ENCODE measurements around the gene FGF1. TPM values are rescaled to one million over a fixed set of nuclear protein-coding genes. Genes with fewer than 3 reads are reported as not detected.

The FGF1 gene
- total RNA-seq, 1 donor from 2014 or later: 0.07 TPM

DNA sequence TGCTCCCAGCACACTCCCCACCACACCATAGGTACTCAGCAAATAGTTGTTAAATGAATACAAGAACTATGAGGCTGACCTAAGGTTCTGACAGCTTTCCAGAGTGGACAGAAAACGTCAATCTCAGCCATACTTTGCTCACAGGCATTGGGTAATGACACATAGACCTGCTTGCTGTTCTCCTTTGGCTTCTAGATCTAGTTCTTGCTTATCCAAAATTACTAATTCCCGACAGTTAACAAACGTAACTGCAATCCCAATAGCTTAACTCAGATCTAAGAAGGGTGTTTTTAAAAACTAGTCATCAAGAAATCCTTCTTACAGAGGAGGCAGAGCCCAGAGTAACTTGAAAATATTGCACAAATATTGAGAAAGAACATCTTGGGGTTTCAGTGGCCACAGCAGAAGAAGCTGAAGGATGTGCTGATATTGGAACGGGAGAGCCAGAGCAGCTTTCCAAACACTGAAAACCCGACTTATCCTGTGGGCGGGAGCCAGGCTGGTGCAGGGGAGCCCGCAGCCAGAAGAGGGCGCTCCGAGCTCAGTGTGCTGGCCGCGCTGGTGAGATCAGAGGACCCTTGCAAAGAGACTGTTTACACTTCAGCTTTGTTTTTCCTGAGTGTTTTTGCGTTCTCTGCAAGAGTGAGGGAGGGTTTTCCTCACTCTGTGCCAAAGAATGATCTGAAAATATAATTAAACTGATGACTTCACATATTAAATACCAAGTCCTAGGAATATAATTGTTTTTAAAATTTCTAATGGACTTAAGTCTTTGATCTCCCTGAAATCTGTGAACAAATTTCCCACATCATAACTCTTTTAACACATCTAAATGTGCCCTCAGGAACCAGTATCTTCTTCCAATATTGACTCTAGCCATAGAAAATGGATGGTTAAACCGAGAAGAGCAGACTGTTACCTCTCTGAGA lies 30.3 kb downstream of the FGF1 start:
- Mint-ChIP-seq H3K9me3 (no peaks in the 10 kb centered on the region), H3K36me3 (no peaks in the 10 kb centered on the region), H3K4me1 (no peaks in the 10 kb centered on the region), H3K27me3 (ENCODE audit: low read depth) (peaks cover 7% of the 10 kb centered on the region), H3K4me3 (no peak overlapping the region), H3K27ac (no peak overlapping the region)
- DNase-seq (ENCODE audit: low spot score in 2 of 2, unreplicated experiment in 2 of 2): peak; percentile 64 to 90
- TF ChIP-seq, protein P1, sequence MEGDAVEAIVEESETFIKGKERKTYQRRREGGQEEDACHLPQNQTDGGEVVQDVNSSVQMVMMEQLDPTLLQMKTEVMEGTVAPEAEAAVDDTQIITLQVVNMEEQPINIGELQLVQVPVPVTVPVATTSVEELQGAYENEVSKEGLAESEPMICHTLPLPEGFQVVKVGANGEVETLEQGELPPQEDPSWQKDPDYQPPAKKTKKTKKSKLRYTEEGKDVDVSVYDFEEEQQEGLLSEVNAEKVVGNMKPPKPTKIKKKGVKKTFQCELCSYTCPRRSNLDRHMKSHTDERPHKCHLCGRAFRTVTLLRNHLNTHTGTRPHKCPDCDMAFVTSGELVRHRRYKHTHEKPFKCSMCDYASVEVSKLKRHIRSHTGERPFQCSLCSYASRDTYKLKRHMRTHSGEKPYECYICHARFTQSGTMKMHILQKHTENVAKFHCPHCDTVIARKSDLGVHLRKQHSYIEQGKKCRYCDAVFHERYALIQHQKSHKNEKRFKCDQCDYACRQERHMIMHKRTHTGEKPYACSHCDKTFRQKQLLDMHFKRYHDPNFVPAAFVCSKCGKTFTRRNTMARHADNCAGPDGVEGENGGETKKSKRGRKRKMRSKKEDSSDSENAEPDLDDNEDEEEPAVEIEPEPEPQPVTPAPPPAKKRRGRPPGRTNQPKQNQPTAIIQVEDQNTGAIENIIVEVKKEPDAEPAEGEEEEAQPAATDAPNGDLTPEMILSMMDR (IDR thresholded peaks at IDR 0.05; ENCODE audit: unreplicated experiment): peak; percentile 84

GRCh38 chr5:142654578-142655058 lies 31.3 kb downstream of the FGF1 start:
- TF ChIP-seq, protein P1 (IDR thresholded peaks at IDR 0.05; ENCODE audit: unreplicated experiment): no peak
- no peak for DNase-seq (ENCODE audit: low spot score in 2 of 2, unreplicated experiment in 2 of 2)
- Mint-ChIP-seq H3K36me3 (no peaks in the 10 kb centered on the region), H3K27ac (no peak overlapping the region), H3K4me3 (no peak overlapping the region), H3K9me3 (no peaks in the 10 kb centered on the region), H3K4me1 (no peaks in the 10 kb centered on the region), H3K27me3 (ENCODE audit: low read depth) (peaks cover 7% of the 10 kb centered on the region)

DNA sequence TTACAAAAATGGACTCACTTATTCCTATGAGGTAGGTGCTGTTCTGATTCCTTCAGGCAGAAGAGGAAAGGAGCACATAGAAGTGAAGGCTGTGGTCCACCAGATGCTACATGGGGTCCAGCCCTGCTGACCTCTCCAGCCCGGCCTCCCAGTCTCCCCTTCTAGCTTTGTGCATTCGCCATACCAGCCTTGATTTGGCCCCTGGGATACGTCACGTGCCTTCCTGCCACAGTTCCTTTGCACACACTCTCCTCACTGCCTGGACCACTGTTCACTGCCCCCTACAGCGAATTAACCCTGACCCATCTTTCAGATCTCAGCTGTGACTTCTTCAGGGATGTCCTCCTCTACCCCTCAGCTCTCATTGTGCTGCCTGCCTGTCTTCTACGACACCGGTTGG lies 32.6 kb downstream of the FGF1 start:
- no peak for DNase-seq (ENCODE audit: low spot score in 2 of 2, unreplicated experiment in 2 of 2)
- TF ChIP-seq, protein P1 (IDR thresholded peaks at IDR 0.05; ENCODE audit: unreplicated experiment): no peak
- H3K36me3 Mint-ChIP-seq: no peaks in the 10 kb centered on the region
- H3K27ac Mint-ChIP-seq: no peak overlapping the region
- H3K27me3 Mint-ChIP-seq (ENCODE audit: low read depth): peaks cover 7% of the 10 kb centered on the region
- no peaks in the 10 kb centered on the region for H3K4me1 Mint-ChIP-seq
- H3K9me3 Mint-ChIP-seq: no peaks in the 10 kb centered on the region
- no peak overlapping the region for H3K4me3 Mint-ChIP-seq

- H3K27ac Mint-ChIP-seq: no peak overlapping the region
- H3K9me3 Mint-ChIP-seq: no peaks in the 10 kb centered on the region
- DNase-seq (ENCODE audit: low spot score in 2 of 2, unreplicated experiment in 2 of 2): no peak
- TF ChIP-seq, protein P1 (IDR thresholded peaks at IDR 0.05; ENCODE audit: unreplicated experiment): no peak
- no peaks in the 10 kb centered on the region for H3K36me3 Mint-ChIP-seq
- no peaks in the 10 kb centered on the region for H3K4me1 Mint-ChIP-seq
- peaks cover 7% of the 10 kb centered on the region for H3K27me3 Mint-ChIP-seq (ENCODE audit: low read depth)
- H3K4me3 Mint-ChIP-seq: no peak overlapping the region
Observed at GRCh38 chr5:142652563-142652962, 33.3 kb downstream of the FGF1 start.

DNA sequence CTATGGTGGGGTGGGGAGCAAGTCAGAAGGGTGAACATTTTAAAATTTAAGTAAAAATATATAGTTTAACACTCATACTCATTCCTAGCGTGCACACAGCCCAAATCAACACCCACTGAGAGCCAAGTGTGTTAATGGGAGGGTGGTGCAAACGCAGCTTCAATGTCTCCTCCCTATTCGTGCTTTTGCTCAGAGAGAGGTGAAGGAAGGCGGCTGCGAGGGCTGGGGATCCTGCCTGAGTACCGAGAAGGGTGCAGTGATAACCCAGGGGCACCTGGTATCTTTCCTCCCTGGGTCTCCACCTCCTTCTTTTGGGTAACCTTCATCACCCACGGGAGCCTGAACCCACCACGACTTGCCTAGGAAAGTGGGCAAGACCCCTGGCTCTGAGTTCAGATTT lies 35.0 kb downstream of the FGF1 start:
- Mint-ChIP-seq H3K4me3 (no peak overlapping the region), H3K9me3 (no peaks in the 10 kb centered on the region), H3K27me3 (ENCODE audit: low read depth) (peaks cover 7% of the 10 kb centered on the region), H3K36me3 (no peaks in the 10 kb centered on the region), H3K4me1 (no peaks in the 10 kb centered on the region), H3K27ac (no peak overlapping the region)
- TF ChIP-seq, protein P1 (IDR thresholded peaks at IDR 0.05; ENCODE audit: unreplicated experiment): no peak
- DNase-seq (ENCODE audit: low spot score in 2 of 2, unreplicated experiment in 2 of 2): no peak

Measured in mesothelial cell of epicardium (in vitro differentiated cells).